ENCODE measurements around the gene SLC25A21.

SLC25A21 gene

DNA sequence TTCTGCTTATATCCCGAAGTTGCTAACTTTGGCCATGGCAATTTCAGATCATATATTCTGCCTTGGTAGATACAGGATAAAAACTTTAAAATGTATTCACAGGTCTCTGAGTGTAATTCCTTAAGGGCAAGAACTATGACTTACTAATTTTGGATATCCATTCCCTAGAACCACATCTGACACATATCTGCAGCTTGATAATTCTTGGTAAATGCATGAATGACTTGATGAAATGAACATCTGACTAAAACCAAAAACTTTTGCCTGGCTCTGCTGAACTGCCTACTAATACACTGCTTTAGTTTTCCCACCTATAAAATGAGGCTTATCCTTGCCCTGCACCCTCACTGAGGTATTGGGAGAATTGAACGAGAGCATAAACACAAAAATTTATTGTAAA lies 32.2 kb downstream of the SLC25A21 start:
- no peak for DNase-seq

DNA sequence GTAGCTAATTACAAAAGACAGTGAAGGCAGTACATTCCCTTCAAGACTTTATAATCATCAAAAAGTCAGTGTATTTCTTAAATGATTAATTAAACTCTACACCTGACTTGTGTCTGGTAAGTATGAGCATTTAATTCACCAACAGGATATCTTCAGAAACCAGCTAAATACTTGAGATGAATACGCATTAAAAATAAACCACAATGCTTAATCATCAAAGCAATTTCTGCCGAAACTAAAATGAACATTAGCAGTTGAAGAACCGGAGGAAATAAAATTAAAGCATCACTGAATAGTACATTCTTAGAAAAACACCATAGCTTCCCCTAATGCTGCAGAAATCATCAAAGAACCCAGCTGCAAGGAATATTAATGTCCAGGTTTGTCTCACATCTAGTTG lies 32.7 kb downstream of the SLC25A21 start:
- DNase-seq: no peak

- no peak for DNase-seq
Measured at GRCh38 chr14:37138898-37139297, 33.5 kb downstream of the SLC25A21 start.

DNA sequence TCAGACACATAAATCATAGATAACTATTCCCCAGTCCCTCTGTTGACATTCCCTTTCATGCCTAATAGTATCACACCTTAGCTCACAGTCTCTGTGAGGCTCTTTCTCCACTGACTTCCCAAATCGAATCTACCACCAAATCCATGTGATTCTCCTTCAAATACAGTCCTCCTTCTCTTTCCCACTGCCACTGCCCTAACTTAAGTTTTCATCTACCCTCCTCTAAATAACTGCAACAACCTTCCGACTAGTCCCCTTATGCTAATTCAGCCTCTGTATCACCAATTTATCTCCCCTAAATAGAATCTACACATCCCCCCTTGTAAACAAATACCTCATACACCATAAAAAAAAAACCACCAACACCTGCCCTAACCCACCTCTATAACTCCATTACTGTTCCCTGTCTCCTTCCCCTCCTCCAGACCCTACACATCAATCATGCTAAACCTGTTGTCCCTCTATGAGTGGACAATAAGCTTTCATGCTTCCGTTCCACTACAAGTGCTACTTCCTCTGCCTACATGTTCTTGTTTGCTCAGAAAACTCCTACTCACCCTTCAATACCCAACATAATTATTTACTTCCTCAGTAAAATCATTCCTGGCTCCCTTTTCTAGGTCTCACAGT lies 39.0 kb downstream of the SLC25A21 start:
- no peak for DNase-seq

DNA sequence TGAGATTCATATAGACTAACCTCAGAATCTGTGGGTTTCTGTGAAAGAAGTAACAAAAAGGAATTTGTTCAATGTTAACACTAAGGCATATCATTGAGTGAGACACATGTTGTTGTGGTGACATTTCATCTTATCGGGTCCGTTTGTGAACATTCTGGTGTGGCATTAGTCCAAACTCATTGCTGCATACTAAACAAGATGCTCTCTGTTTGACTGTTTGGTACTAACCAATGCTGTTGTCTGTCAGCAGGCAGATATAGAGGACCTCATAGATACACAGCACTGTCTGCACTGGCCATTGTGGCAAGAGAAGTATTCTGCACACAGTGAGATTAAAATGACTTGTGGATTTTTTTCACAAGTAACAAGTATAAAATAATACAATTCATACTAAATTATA lies 41.2 kb downstream of the SLC25A21 start:
- DNase-seq: no peak

GRCh38 chr14:37129047-37129446 lies 43.4 kb downstream of the SLC25A21 start:
- no peak for DNase-seq

DNA sequence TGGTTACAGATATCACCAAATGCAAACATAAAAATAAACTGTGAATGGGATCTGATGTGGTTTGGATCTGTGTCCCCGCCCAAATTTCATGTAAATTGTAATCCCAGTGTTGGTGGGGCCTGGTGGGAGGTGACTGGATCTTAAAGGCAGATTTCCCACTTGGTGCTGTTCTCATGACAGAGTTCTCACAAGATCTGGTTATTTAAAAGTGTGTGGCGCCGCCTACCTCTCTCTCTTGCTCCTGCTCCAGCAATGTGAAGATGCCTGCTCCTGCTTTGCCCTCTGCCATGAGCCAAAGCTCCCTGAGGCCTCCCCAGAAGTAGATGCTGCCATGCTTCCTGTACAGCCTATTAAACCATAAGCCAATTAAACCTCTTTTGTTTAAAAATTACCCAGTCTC lies 47.8 kb downstream of the SLC25A21 start:
- DNase-seq: no peak

DNA sequence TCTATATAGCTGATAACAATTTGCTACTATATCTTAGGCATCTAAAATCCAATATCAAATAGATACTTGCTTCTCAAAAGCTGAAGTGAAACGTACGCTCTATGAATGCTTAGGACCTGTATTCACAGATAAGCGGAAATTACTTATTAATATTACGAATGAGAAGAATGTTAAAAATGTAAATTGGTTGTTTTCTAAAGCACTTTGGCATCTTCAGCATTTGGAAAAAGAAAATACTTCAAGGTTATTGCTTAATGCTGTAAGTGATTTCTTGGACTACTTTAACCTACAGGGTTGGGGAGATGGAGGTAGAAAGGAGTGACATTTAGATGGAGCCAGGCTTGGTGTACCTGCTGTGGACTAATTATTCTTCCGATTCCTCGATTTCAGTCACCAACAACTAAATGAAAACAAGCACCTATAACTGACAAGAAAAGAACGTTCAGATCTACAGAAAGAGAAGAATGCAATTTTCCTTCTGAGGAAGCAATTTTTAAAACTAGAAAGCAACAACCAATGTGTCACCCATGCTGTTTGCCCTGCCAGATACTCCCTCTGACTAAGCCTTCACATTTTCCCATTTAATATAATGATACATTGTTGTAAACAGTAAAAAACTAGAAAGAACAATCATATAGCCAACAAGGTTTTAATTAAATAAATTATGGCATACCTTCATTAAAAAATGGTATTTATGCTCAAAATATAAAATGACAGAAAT lies 49.3 kb downstream of the SLC25A21 start:
- DNase-seq: no peak

DNA sequence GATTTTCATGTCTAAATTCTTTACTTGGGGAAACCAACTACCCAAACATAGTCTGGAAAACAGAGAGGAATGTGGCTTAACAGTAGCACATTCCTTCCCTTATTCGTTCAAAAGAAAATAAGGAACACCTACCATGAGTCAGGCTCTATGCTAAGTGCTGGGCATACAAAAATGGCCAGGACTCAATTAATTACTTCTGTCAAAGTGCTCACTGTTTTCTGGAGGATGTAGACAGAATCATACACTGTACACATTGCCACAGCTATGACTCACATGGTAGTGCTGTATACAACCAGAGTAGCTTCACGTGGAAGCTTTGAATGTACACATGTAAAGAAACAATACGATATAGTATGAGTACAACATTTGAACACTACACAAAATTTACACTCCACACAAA lies 50.1 kb downstream of the SLC25A21 start:
- DNase-seq: no peak

GRCh38 chr14:37118673-37119366 lies 53.6 kb downstream of the SLC25A21 start:
- no peak for DNase-seq

DNA sequence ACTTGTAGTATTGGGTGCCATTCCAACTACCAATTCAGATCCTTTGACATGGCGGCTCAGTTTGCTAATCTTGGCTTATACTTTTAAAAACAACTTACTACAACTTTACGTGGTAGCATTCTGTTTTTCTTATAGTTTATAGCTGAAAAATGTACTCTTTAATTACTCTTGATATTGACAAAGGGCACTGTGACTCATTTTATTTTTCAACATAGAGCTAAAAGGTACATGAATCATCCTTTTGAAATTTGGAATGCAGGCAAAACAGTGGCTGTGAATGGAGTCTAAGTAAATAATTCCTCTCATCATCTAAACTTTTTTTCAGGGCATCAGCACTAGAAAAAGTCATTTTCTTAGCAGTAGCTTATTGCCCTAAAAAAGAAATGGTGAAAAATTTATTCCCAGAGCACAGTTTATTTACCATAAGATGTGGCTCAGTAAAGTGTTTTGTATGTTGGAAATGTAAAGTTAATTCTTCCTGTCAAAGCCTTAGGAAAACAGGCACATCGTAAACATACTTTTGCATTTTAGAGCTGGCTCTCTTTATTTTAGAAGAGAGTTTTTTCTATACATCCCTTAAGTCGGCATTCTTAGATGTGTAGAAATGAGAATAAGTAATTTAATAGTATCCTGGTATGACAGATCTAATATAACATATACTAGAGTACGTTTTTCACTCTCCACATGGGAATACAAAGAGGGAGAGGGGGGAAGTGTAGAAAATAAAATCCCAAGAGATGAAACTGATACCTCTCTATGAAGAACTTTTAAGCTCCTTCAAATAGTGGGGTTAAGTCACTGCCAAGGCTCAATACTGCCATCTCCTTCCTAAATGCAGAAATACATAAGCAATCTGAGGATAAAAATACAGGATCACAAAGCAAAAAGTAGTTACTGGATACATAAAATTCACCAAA lies 55.2 kb downstream of the SLC25A21 start:
- DNase-seq: no peak

DNA sequence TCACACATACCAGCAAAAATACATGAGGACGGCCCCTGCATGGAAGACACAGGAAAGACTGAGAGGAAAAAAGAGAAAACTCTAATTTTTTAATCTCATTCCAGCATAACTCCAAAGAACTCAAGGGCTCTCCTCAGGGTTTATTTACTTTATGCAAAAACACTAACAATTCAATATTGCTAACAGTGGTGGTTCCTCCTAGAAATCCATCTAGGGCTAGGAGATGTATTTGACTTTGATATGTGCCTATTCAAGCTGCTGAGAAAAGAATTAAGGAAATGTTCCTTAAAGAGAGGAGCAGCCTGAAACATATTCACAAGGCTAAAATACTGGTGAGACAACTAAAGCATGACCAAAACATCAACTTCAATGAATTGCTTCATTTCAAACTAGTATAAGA lies 57.0 kb downstream of the SLC25A21 start:
- DNase-seq: no peak

GRCh38 chr14:37114559-37114958 lies 57.8 kb downstream of the SLC25A21 start:
- DNase-seq: no peak

DNA sequence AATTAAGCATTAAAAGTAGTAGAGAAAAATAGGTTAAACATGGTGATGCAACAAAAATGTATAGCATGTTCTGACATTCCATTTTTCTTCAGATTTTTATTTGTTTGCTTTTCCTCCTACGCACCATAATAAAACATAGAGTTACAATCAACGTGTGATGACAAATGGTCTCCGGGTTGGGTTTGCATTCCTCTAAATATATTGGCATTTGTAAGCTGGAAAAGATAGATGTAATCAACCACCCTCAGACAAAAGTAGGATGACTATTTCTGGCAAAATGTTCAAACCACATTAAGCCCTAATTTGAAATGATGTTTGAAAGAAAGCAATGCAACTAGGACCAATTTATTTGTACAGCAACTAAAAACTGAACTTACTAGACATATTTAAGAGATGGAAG lies 58.4 kb downstream of the SLC25A21 start:
- DNase-seq: no peak

DNA sequence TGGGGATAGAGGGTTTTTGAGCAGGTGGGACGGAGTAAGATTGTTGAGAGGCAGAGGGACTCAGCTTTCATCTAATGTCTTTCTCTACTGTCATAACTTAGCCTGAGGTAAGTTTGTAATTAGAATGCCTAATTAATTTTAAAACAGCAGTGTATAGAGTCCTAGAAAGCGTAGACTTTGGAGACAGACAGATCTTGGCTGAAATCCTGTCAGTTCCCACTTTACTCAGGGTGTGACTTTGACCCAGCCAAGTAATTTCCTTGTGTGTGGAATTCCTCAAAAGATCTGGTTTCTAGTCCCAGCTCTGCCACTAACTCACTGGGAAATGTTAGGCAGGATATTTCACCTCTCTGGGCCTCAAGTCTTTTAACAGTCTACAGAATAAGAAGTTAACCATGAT lies 74.3 kb downstream of the SLC25A21 start:
- no peak for DNase-seq

- DNase-seq: no peak
Measured at GRCh38 chr14:37094502-37094901, 77.9 kb downstream of the SLC25A21 start.

- no peak for DNase-seq
Measured at GRCh38 chr14:37093364-37093763, 79.0 kb downstream of the SLC25A21 start.

- no peak for DNase-seq
Measured at GRCh38 chr14:37091651-37092050, 80.8 kb downstream of the SLC25A21 start.

DNA sequence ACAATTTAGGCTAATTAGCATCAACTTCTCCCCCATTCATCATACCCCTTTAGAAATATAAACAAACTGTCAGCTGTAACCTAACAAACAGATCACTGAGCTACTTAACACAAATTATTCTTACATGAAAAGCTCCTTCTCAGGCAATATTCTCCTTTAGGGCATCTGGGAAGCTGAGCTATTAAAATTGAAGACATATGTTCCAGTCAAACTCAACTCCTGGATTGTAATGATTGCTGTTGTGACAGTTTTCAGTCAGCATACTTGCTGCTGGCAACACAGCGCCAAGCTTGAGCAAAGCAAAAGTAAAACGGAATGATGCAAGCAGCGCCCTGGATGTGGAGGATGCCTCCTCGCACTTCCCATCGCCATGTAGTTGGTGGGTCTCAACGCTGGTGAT lies 82.4 kb downstream of the SLC25A21 start:
- DNase-seq: no peak

DNA sequence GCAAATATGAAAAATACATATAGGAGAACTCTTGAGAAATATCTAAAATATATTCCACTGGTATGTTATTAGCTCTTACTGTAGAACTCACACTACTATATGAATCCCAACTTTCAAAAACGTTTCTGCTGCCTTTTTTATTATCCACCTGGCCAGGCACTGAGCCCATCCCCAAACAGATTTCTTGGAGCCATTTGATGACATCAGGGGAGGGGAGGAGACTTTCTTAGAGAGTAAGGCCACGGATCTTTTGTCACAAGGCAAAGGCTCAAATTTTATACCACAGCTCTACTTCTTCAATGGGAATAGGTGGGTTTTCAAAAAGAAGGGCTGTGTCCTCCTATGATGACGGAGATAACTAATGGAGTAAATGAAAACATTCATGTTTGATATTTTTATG lies 83.0 kb downstream of the SLC25A21 start:
- no peak for DNase-seq

DNA sequence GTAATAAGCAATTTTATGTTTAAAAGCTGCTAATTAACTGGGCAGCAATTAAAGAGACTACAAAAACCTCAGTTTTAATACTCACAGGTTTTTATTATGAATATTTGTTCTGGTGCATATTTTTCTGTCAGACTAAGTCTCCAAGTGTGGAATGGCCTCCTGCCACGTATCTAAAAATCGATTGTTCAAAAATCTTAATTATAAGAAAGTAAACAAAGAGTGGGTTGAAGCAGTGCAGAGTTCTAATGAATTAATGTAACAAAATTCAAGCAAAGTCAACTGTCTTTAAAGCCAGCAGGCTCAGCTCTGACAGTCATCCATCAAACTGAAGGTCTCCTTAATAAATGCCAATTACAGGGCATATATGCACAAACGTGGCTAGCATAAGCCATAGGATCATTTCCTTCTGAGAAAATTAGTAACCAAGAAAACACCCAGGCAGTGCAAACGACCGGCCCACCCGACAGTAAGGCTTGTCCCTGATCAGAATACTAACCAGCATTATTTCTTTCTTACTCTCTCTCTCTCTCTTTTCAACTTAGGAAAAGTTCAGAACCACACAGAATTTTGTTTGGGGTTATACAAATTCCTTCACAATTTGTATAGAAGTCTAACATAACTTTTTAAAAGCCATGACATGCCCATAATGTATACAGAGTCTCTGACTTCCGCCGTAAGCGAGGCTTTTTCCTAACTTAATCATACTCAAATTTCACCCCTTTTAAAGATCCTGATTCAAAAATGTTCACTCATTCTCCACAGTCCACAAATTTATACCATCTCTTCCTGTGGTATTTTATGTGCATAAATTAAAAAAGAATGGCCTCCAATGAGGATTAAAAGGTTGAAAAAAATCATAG lies 83.8 kb downstream of the SLC25A21 start:
- DNase-seq: no peak

- no peak for DNase-seq
Measured at GRCh38 chr14:37087520-37087919, 84.9 kb downstream of the SLC25A21 start.

All from stimulated activated naive CD4-positive, alpha-beta T cell treated with Interleukin-2 at 50 U/mL for 16 hours (primary cell).